Natural killer cell treated with Interleukin-12 subunit alpha and Interleukin-12 subunit beta and Interleukin-15 and Interleukin-18, amount 100 ng/mL, for 72 hours (primary cell): Measurements from ENCODE around the gene PLAC9. TPM values are rescaled to one million over a fixed set of nuclear protein-coding genes. Genes with fewer than 3 reads are reported as not detected.
"Not testable (repeated sequence)": the region's sequence is repeated elsewhere in the genome, so short reads cannot be mapped to it uniquely, and the experiment has no call there.

Experiments used
- ATAC-seq, 2 donors: fragments of 150-1000 bp; cut with Tn5 transposase in 1 of 2; sonication (Bioruptor Pico), chemical (Tn5 transposase) in 1 of 2; 2 replicates each; pipeline ENCODE4 v1.10.0; 2021
- DNase-seq: peaks from one replicate; pipeline ENCODE4 v3.0.0; 2022; ENCODE audit warnings: low spot score
- H3K27ac Mint-ChIP-seq, 2 donors: 1 replicate in 1 of 2; 2 replicates in 1 of 2; pipeline ENCODE4 v1.8.0; 2022; ENCODE audit warnings: mixed read lengths in 2 of 2, mild to moderate bottlenecking in 1 of 2, moderate library complexity in 1 of 2
- H3K27me3 Mint-ChIP-seq, 2 donors: 1 replicate in 1 of 2; 2 replicates in 1 of 2; pipeline ENCODE4 v1.8.0; 2022; ENCODE audit warnings: mixed read lengths in 2 of 2
- H3K36me3 Mint-ChIP-seq: one replicate; pipeline ENCODE4 v1.8.0; 2022; ENCODE audit warnings: mixed read lengths
- H3K4me1 Mint-ChIP-seq, 2 donors: 1 replicate in 1 of 2; 2 replicates in 1 of 2; pipeline ENCODE4 v1.8.0; 2022; ENCODE audit warnings: low read depth in 2 of 2, mixed read lengths in 2 of 2, mild to moderate bottlenecking in 1 of 2
- H3K4me3 Mint-ChIP-seq: one replicate; pipeline ENCODE4 v1.8.0; 2022; ENCODE audit warnings: mixed read lengths
- H3K9me3 Mint-ChIP-seq: 2 replicates; pipeline ENCODE4 v1.8.0; 2022; ENCODE audit warnings: mixed read lengths
- total RNA-seq, 2 donors: library from RNA; stranded (reverse); gene quantifications; one replicate each; pipeline ENCODE4 v1.2.3, GENCODE V29; 2022

Gene PLAC9
- total RNA-seq, 2 donors from 2014 or later, result not detected

DNA sequence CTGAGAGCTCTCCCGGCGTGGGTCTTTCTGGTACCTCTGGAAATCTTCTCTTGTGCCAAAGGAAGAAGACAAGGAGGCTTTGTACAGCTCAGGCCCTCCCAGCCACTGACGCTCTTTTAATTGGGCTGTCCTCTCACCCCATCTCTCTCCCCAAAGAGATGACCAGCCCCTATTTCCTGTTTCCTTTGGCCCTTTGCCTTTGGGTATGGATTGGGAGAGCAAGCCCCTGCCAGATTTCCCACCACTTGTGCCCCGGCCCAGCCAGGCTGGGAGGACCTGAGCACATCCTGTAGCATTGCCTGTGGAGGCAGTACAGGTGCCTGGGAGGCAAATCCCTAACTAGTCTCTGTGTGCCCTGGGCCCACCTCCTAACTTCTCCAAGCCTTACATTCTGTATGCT lies 5.7 kb upstream of the PLAC9 start:
- no peak for DNase-seq

DNA sequence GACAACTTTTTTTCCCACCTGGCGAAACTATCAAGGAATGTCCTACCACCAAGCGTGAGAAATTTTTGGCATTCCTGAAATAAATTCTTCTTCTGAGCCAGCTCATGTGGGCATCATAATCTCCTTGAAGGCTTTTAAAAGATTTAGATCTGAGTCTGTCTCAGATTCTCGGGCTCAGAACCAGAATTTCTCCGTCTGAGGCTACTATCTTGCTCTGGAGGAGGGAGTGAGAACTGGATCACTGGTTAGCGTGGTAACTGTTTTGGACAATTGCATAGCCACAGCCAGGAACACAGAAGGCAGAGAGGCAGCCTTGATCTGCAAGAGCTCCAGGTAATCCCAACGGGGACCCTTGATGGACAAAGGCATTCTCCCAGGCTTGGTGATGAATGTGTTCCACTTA lies 1.0 kb upstream of the PLAC9 start:
- no peak for ATAC-seq
- peaks cover 21 to 27% of the 10 kb centered on the region in 2 donors for H3K27me3 Mint-ChIP-seq
- peaks cover 0 to 6% of the 10 kb centered on the region in 2 donors for H3K4me1 Mint-ChIP-seq
- no peak overlapping the region for H3K27ac Mint-ChIP-seq
- H3K9me3 Mint-ChIP-seq, result no peaks in the 10 kb centered on the region
- no peak for DNase-seq
- no peaks in the 10 kb centered on the region for H3K36me3 Mint-ChIP-seq
- no peak overlapping the region for H3K4me3 Mint-ChIP-seq

More for the DNA sequence above, 5.7 kb upstream of the PLAC9 start:
- Mint-ChIP-seq H3K4me3 (no peak overlapping the region), H3K27ac (no peak overlapping the region), H3K36me3 (no peaks in the 10 kb centered on the region), H3K27me3 (peaks cover 13 to 14% of the 10 kb centered on the region in 2 donors), H3K9me3 (no peaks in the 10 kb centered on the region), H3K4me1 (no peaks in the 10 kb centered on the region)
- ATAC-seq, result peak in 1 of 2 donors; percentile 53

DNA sequence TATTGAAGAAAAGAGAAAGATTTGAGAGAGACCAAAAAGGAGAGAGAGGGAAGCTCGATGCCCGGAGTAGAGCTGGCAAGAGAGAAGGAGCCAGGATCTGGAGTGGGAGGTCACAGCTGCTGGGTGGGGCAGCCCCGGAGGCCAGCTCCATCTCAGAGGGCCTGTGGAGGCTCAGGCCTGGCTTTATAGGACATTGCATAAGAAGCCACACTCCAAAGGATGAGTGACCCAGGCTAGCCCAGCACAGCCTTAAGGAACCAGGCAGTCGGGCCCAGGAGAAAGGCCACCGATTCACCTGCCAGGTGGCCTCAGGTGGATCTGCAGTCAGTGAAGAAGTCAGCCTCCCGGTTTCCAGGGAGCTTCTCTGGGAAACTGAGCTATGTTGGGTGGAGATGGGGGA lies 676 bp downstream of the PLAC9 start:
- ATAC-seq (no peak), DNase-seq (no peak)
- Mint-ChIP-seq H3K4me3 (no peak overlapping the region), H3K36me3 (no peaks in the 10 kb centered on the region), H3K4me1 (peaks cover 0 to 6% of the 10 kb centered on the region in 2 donors), H3K27me3 (peaks cover 22 to 32% of the 10 kb centered on the region in 2 donors), H3K27ac (no peak overlapping the region), H3K9me3 (no peaks in the 10 kb centered on the region)

DNA sequence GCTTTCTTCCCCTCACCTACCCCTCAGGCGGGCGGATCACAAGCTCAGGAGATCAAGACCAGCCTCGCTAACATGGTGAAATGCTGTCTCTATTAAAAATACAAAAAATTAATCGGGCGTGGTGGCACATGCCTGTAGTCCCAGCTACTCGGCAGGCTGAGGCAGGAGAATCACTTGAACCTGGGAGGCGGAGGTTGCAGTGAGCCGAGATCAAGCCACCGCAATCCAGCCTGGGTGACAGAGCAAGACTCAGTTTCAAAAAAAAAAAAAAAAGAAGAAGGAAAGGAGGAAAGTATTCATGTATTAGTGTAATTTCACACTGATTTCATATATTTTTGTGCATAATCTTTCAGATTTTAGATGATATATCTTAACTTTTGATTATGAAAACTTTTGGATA lies 1.2 kb downstream of the PLAC9 start:
- H3K4me3 Mint-ChIP-seq, H3K36me3 Mint-ChIP-seq, DNase-seq, H3K27ac Mint-ChIP-seq, H3K4me1 Mint-ChIP-seq, ATAC-seq, H3K9me3 Mint-ChIP-seq: not testable (repeated sequence)
- peaks cover 23 to 34% of the 10 kb centered on the region in 2 donors for H3K27me3 Mint-ChIP-seq

DNA sequence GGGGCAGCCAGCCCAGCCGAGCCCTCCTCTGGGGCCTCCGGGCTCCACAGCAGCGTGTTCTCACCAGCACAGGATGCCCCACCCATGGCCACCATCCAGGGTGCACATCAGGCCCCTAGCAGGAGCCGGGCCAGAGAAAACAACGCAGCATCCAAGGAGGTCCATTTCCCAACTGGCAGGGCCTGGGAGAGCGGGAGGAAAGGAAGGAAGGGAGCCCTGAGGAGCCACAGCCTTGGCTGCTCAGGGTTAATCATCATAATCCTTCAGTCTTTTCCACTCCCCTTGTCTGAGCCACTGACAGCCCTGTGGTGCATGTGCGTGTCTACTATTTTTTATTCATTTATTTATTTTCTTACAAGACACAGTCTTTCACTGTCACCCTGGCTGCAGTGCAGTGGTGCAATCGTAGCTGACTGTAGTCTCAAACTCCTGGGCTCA lies 3.6 kb downstream of the PLAC9 start:
- H3K9me3 Mint-ChIP-seq, result no peaks in the 10 kb centered on the region
- peaks cover 30 to 46% of the 10 kb centered on the region in 2 donors for H3K27me3 Mint-ChIP-seq
- ATAC-seq (no peak), DNase-seq (no peak)
- no peaks in the 10 kb centered on the region for H3K36me3 Mint-ChIP-seq
- no peak overlapping the region for H3K27ac Mint-ChIP-seq
- H3K4me3 Mint-ChIP-seq, result no peak overlapping the region
- H3K4me1 Mint-ChIP-seq, result peaks cover 0 to 6% of the 10 kb centered on the region in 2 donors

DNA sequence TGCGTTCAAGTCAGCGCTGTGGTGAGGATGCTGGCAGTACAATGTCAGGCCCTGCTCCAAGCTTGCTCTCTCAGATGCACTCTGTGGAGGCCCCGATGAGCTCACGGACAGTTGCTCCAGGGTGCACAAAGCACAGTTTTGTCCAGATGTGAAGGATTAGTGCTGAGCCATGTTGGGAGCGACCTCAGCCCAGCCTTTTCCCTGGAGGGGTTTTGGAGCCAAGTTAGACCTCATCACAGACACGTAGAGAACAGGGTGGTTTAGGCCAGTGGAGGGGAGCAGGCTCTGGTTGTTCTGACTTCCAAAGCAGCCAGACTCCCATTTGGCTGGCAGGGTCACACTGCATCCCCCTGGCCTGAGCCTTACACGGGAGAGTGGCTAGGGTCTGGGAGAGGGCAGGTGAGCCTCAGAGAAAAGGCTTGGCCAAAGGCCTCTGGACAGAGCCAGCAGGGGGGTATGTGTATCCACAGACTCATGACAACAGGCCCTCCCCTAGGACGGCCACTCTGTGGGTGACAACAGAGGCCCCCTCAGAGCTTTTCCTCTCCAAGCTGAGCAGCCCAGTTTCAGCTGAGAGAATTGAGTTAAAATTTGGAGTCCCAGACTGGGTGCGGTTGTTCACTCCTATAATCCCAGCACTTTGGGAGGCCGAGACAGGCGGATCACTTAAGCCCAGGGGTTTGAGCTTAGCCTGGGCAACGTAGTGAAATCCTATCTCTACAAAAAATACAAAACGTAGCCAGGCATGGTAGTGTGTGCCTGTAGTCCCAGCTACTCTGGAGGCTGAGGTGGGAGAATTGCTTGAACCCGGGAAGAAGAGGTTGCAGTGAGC lies 4.7 kb downstream of the PLAC9 start:
- peaks cover 28 to 38% of the 10 kb centered on the region in 2 donors for H3K27me3 Mint-ChIP-seq
- H3K9me3 Mint-ChIP-seq, result no peaks in the 10 kb centered on the region
- no peak overlapping the region for H3K27ac Mint-ChIP-seq
- H3K36me3 Mint-ChIP-seq, result no peaks in the 10 kb centered on the region
- no peak overlapping the region for H3K4me3 Mint-ChIP-seq
- peaks cover 0 to 6% of the 10 kb centered on the region in 2 donors for H3K4me1 Mint-ChIP-seq
- DNase-seq (no peak), ATAC-seq (peak in 1 of 2 donors; percentile 21)

DNA sequence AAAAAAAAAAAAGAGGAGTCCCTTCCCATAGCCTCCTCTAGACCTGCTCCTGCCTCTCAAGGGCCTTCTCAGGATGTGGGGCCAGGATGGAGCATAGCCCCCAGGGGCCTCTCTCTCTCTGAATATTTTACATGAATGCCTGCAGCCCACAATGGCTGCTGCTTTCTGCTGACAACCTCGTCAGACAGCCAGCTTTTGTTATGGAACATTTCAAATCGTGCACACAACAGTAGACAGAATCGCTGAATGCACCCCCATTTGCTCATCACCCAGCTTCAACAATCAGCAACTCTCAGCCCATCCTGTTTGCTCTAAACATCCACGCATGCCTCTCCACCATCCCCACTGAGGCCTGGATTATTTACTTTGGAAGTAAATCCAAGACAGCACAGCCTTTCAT lies 5.4 kb downstream of the PLAC9 start:
- ATAC-seq, result no peak
- Mint-ChIP-seq H3K27ac (no peak overlapping the region), H3K4me1 (peaks cover 0 to 3% of the 10 kb centered on the region in 2 donors), H3K36me3 (no peaks in the 10 kb centered on the region), H3K27me3 (peaks cover 25 to 34% of the 10 kb centered on the region in 2 donors), H3K9me3 (no peaks in the 10 kb centered on the region), H3K4me3 (no peak overlapping the region)
- DNase-seq, result no peak

DNA sequence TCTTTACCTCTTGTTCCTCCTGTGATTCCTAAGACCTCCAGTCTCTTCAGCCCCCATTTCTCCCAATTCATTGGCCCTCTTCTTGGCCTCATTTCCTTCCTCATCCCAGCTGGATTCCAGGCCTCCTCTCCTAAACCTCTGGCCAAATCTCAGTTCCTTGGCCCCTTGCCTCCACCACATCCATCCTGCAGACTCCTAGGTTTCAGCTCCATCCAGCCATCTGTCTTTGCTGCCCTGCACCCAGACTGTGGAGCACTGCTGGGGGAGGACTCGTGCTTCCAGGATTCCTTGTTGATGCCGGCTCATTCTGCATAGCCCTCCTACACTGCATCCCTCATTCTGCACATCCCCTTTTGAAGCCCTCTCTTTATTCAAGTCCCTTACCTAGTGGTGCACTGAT lies 6.7 kb downstream of the PLAC9 start:
- DNase-seq (no peak), ATAC-seq (no peak)
- peaks cover 6% of the 10 kb centered on the region in 2 donors for H3K4me1 Mint-ChIP-seq
- H3K9me3 Mint-ChIP-seq, result no peaks in the 10 kb centered on the region
- H3K36me3 Mint-ChIP-seq, result no peaks in the 10 kb centered on the region
- peaks cover 19 to 28% of the 10 kb centered on the region in 2 donors for H3K27me3 Mint-ChIP-seq
- no peak overlapping the region for H3K27ac Mint-ChIP-seq
- no peak overlapping the region for H3K4me3 Mint-ChIP-seq

DNA sequence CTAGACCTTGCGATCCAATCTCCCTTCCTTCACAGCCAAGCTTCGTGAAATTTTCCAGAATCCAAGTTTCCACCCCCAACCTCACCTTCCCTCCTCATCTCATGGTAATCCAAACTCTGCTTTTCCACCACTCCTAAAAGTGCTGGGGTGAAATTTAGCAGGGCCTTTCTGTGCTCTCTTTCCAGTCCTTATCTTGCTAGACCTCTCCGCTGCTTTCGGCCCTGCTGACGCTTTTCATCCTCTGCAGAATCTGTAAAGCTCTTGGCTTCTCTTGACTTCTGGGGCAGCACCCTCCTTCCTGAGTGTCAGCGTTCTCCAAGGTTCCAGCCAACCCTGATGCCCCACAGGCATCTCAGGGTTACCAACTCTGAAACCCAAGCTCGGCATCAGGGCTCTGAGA lies 7.7 kb downstream of the PLAC9 start:
- Mint-ChIP-seq H3K27me3 (peaks cover 16 to 21% of the 10 kb centered on the region in 2 donors), H3K36me3 (no peaks in the 10 kb centered on the region), H3K4me1 (peaks cover 12% of the 10 kb centered on the region in 2 donors), H3K27ac (no peak overlapping the region), H3K9me3 (no peaks in the 10 kb centered on the region), H3K4me3 (no peak overlapping the region)
- DNase-seq (no peak), ATAC-seq (no peak)

DNA sequence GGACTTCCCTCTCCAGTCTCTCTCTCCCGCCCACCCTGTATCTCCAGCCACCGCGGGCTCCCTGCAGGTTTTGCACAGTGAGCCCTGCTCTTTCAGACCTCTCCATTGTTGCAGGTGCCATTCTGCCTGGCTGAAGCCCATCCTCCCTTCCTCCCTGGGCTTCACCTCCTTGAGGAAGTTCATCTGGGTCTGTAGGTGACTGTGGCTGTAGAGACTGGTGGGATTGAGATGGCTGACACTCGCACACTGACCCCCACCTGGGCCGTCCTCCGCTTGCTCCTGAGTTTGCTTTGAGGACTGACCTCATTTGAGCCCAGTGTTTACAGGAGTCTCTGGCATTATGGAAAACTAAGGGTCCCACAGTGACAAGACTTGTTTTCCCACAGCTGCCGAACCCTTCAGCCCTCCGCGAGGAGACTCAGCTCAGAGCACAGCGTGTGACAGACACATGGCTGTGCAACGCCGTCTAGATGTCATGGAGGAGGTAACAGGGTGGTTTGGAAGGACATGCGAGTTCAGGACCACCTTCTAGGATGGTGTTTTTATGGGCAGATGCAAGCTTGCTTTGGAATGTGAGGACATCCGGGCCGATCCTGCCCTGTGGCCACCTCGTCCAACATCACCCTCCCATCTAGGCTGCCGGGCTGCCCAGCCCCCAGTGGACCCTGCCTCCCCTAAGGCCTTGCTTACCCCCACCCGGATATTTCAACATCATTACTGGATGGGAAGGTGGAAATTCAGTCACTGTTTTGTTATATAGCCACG lies 9.3 kb downstream of the PLAC9 start:
- peaks cover 16 to 21% of the 10 kb centered on the region in 2 donors for H3K27me3 Mint-ChIP-seq
- H3K4me3 Mint-ChIP-seq, result no peak overlapping the region
- DNase-seq, result no peak
- H3K36me3 Mint-ChIP-seq, result no peaks in the 10 kb centered on the region
- no peaks in the 10 kb centered on the region for H3K9me3 Mint-ChIP-seq
- H3K4me1 Mint-ChIP-seq, result peaks cover 12% of the 10 kb centered on the region in 2 donors
- no peak for ATAC-seq
- no peak overlapping the region for H3K27ac Mint-ChIP-seq

DNA sequence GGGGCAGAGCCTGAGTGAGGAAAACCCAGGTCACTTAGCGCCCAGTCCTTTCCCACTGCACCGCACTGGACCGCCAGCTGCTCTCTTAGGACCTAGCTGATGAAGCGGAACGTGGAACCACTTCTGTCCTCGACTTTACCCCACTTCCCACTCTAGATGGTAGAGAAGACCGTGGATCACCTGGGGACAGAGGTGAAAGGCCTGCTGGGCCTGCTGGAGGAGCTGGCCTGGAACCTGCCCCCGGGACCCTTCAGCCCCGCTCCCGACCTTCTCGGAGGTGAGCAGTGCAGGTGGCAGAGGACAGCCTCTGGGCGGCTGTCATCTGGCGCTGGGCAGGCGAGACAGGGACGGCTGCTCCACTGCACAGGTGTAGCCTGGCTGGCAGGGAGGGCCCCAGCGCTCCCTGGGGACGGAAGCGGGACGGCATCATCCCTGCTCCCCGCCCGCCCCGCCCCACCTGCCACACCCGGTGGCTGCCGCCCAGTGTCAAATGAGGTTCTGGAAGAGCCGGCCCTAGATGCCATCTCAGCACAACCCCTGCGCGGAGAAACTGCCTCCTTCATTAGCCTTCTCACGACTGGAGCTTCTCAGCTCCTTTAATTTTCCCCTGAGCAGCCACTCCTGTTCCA lies 11.7 kb downstream of the PLAC9 start:
- peak overlapping the region in 1 of 2 donors; percentile 70 for H3K27ac Mint-ChIP-seq
- DNase-seq (no peak), ATAC-seq (peak; percentile 51 to 63)
- peaks cover 12 to 13% of the 10 kb centered on the region in 2 donors for H3K27me3 Mint-ChIP-seq
- no peaks in the 10 kb centered on the region for H3K9me3 Mint-ChIP-seq
- H3K4me1 Mint-ChIP-seq, result peaks cover 12 to 13% of the 10 kb centered on the region in 2 donors
- H3K36me3 Mint-ChIP-seq, result no peaks in the 10 kb centered on the region
- H3K4me3 Mint-ChIP-seq, result peak overlapping the region; percentile 70

DNA sequence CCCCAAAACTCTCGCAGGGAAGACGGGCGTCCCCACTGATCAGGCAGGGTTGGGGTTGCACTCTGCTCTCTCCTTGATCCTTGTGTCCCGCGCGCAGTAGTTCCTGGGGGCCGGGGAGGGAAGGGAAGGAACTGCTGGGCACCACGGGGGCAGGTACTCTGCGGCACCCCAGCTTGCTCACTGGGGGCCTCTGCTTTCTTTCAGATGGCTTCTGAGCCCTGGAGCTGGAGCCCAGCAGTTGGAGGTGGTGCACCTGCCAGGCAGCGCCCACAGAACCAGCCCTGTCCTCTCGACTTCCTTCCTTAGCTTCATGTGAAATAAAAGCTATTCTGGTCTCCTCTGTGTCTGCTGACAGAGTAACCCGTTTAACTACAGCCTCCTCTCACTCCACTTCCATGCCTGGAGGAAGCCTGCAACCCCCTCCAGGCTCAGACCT lies 12.2 kb downstream of the PLAC9 start:
- peak overlapping the region in 1 of 2 donors; percentile 70 for H3K27ac Mint-ChIP-seq
- ATAC-seq (peak; percentile 9 to 29), DNase-seq (no peak)
- peaks cover 5% of the 10 kb centered on the region for H3K36me3 Mint-ChIP-seq
- peaks cover 9 to 10% of the 10 kb centered on the region in 2 donors for H3K27me3 Mint-ChIP-seq
- H3K4me1 Mint-ChIP-seq, result peaks cover 12 to 16% of the 10 kb centered on the region in 2 donors
- H3K9me3 Mint-ChIP-seq, result no peaks in the 10 kb centered on the region
- H3K4me3 Mint-ChIP-seq, result peak overlapping the region; percentile 66

DNA sequence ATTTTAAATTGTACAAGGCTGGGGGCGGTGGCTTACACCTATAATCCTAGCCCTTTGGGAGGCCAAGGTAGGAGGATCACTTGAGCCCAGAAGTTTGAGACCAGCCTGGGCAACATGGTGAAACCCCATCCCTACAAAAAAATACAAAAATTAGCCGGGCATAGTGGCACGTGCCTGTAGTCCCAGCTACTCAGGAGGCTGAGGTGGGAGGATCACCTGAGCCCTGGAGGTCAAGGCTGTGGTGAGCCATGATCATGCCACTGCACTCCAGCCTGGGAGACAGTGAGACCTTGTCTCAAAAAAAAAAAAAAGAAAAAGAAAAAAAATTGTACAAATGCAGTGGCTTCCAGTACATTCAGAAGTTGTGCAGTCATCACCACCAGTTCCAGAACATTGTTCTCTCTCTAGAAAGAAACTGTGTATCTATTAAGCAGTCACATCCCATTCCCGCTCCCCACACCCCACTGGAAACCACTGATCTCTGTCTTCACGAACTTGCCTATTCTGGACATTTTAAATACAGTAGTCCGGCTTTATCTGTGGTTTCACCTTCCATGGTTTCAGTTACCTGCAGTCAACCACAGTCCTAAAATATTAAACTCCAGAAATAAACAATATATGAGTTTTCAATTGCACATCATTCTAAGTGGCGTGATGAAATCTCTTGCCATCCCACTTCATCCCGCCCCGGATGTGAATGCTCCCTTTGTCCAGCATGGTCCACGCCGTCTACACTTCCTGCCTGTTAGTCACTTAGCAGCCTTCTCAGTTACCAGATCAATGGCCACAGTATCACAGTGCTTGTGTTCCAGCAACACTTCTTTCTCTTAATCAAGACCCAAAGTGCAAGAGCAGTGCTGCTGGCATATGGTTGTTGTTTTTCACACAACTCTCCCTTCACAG lies 13.1 kb downstream of the PLAC9 start:
- H3K27me3 Mint-ChIP-seq, H3K36me3 Mint-ChIP-seq, H3K9me3 Mint-ChIP-seq, DNase-seq, ATAC-seq, H3K27ac Mint-ChIP-seq, H3K4me3 Mint-ChIP-seq: not testable (repeated sequence)
- peaks cover 12 to 16% of the 10 kb centered on the region in 2 donors for H3K4me1 Mint-ChIP-seq
